Fibroblast of lung (primary cell): ENCODE measurements around the gene NGF. TPM values are rescaled to one million over a fixed set of nuclear protein-coding genes. Genes with fewer than 3 reads are reported as not detected.

Experiments used
- DNase-seq, 2 donors: peaks; one replicate each; pipeline versions ENCODE4 v3.0.0 to v3.0.0-alpha.2; 2010; ENCODE audit warnings: low read depth in 2 of 2
- H2AFZ ChIP-seq: 2 replicates; pipeline ENCODE4 v1.5.1; 2012; ENCODE audit warnings: low read length, control low read depth, inconsistent platforms
- H3K27ac ChIP-seq: 2 replicates; pipeline ENCODE4 v1.5.1; 2011; ENCODE audit warnings: low read length, control low read depth; ENCODE audit not compliant: insufficient read depth
- H3K27me3 ChIP-seq: 2 replicates; pipeline ENCODE4 v1.5.1; 2011; ENCODE audit warnings: mild to moderate bottlenecking, low read length; ENCODE audit not compliant: control insufficient read depth, insufficient read depth
- H3K36me3 ChIP-seq: 2 replicates; pipeline ENCODE4 v1.5.1; 2011; ENCODE audit warnings: low read length; ENCODE audit not compliant: control insufficient read depth, insufficient read depth
- H3K4me1 ChIP-seq: 2 replicates; pipeline ENCODE4 v1.5.1; 2011; ENCODE audit warnings: low read length; ENCODE audit not compliant: control insufficient read depth, insufficient read depth; ENCODE audit errors: extremely low read depth
- H3K4me2 ChIP-seq: 2 replicates; pipeline ENCODE4 v1.5.1; 2011; ENCODE audit warnings: low read length, control low read depth; ENCODE audit not compliant: insufficient read depth; ENCODE audit errors: extremely low read depth
- H3K4me3 ChIP-seq, 4 experiments: fragments of 200-600 bp in 1 of 4; sonication (generic) in 1 of 4; replicated peaks in 1 of 4; 2 replicates each; pipeline ENCODE4 v1.5.1; 2011 to 2016; ENCODE audit warnings: low read length in 4 of 4, low read depth in 3 of 4, mild to moderate bottlenecking in 3 of 4, control low read depth in 2 of 4, inconsistent platforms in 1 of 4, mixed read lengths in 1 of 4; ENCODE audit not compliant: insufficient read depth in 1 of 4; ENCODE audit errors: control extremely low read depth in 1 of 4
- H3K79me2 ChIP-seq: 2 replicates; pipeline ENCODE4 v1.5.1; 2012; ENCODE audit warnings: mild to moderate bottlenecking, low read length, inconsistent platforms; ENCODE audit not compliant: control insufficient read depth, insufficient read depth
- H3K9ac ChIP-seq: 2 replicates; pipeline ENCODE4 v1.5.1; 2011; ENCODE audit warnings: mild to moderate bottlenecking, low read length, control low read depth; ENCODE audit not compliant: insufficient read depth
- H3K9me3 ChIP-seq: 2 replicates; pipeline ENCODE4 v1.5.1; 2012; ENCODE audit warnings: low read depth, low read length; ENCODE audit not compliant: control insufficient read depth, insufficient read depth
- H4K20me1 ChIP-seq: 2 replicates; pipeline ENCODE4 v1.5.1; 2011; ENCODE audit warnings: low read length; ENCODE audit not compliant: control insufficient read depth, insufficient read depth; ENCODE audit errors: extremely low read depth
- EZH2 ChIP-seq: IDR thresholded peaks from 2 replicates; pipeline ENCODE4 v1.5.1; 2012; ENCODE audit warnings: low read length, control low read depth, mild to moderate bottlenecking; ENCODE audit errors: missing control alignments
- polyA plus RNA-seq, 2 donors: library from polyadenylated mRNA; depleted of rRNA in 1 of 2; stranded (reverse) in 1 of 2; unstranded in 1 of 2; fragments of >200 nt; gene quantifications; 2 replicates each; pipeline ENCODE4 v1.2.1, GENCODE V29; 2011 to 2012; ENCODE audit warnings: missing spikeins in 1 of 2
- total RNA-seq: library from RNA; depleted of rRNA; stranded (reverse); fragments of >200 nt; gene quantifications from 2 replicates; pipeline ENCODE4 v1.2.1, GENCODE V29; 2014
- TF ChIP-seq, protein P1 (sequence below), 2 donors: IDR thresholded peaks in 1 of 2; conservative IDR thresholded peaks in 1 of 2; 1 replicate in 1 of 2; 2 replicates in 1 of 2; pipeline ENCODE4 v1.5.1; 2011 to 2012; ENCODE audit warnings: low read length in 2 of 2, control low read depth in 1 of 2, inconsistent platforms in 1 of 2, low read depth in 1 of 2, mild to moderate bottlenecking in 1 of 2

The NGF gene
- total and polyA plus RNA-seq, 2 donors (not counting 1 experiment from before 2014, with no cell fraction given): 4.0 to 17.6 TPM

- Histone ChIP-seq H3K4me3 (no peak overlapping the region), H3K79me2 (no peaks in the 10 kb centered on the region)
- peak in 1 of 2 donors; percentile 59 for DNase-seq
These were observed 62.8 kb downstream of the NGF start for GRCh38 chr1:115275216-115275615.

DNA sequence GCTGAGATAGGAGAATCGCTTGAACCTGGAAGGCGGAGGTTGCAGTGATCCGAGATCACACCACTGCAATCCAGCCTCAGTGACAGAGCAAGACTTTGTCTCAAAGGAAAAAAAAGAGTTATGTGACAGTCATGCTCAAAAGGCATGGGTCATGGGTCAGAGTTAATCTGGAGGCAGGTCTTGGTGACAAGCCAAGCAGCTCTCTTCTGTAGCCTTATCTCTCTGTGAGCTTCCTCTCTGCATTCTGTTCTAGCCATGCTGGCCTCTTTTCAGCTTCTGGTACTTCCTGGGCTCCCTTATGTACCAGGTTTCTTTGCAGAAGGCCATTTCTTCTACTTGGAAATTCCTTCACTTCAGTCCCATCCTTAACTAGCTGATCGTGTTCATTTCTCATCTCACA is 63.6 kb downstream of the NGF start:
- H2AFZ ChIP-seq: no peak overlapping the region
- no peaks in the 10 kb centered on the region for H3K79me2 ChIP-seq
- H3K4me1 ChIP-seq: no peaks in the 10 kb centered on the region
- no peak overlapping the region for H3K9ac ChIP-seq
- DNase-seq: no peak
- H3K27ac ChIP-seq: no peak overlapping the region
- H4K20me1 ChIP-seq: no peaks in the 10 kb centered on the region
- no peaks in the 10 kb centered on the region for H3K9me3 ChIP-seq
- H3K27me3 ChIP-seq: no peaks in the 10 kb centered on the region
- TF ChIP-seq, protein P1, sequence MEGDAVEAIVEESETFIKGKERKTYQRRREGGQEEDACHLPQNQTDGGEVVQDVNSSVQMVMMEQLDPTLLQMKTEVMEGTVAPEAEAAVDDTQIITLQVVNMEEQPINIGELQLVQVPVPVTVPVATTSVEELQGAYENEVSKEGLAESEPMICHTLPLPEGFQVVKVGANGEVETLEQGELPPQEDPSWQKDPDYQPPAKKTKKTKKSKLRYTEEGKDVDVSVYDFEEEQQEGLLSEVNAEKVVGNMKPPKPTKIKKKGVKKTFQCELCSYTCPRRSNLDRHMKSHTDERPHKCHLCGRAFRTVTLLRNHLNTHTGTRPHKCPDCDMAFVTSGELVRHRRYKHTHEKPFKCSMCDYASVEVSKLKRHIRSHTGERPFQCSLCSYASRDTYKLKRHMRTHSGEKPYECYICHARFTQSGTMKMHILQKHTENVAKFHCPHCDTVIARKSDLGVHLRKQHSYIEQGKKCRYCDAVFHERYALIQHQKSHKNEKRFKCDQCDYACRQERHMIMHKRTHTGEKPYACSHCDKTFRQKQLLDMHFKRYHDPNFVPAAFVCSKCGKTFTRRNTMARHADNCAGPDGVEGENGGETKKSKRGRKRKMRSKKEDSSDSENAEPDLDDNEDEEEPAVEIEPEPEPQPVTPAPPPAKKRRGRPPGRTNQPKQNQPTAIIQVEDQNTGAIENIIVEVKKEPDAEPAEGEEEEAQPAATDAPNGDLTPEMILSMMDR (conservative IDR thresholded peaks at IDR 0.05 in 1 of 2, IDR thresholded peaks at IDR 0.05 in 1 of 2; ENCODE audit: low read depth in 1 of 2, low read length in 2 of 2): no peak
- TF ChIP-seq EZH2: no peak
- no peaks in the 10 kb centered on the region for H3K36me3 ChIP-seq
- no peak overlapping the region for H3K4me3 ChIP-seq
- no peak overlapping the region for H3K4me2 ChIP-seq

More at GRCh38 chr1:115275216-115275615, 62.8 kb downstream of the NGF start:
- Histone ChIP-seq H3K27ac (no peak overlapping the region), H3K9me3 (no peaks in the 10 kb centered on the region), H3K4me2 (no peak overlapping the region), H3K4me1 (peaks cover 4% of the 10 kb centered on the region), H2AFZ (no peak overlapping the region), H3K36me3 (no peaks in the 10 kb centered on the region), H3K27me3 (no peaks in the 10 kb centered on the region), H4K20me1 (no peaks in the 10 kb centered on the region), H3K9ac (no peak overlapping the region)
- TF ChIP-seq, protein P1 (conservative IDR thresholded peaks at IDR 0.05 in 1 of 2, IDR thresholded peaks at IDR 0.05 in 1 of 2; ENCODE audit: low read depth in 1 of 2, low read length in 2 of 2): peak; percentile 33 to 65
- TF ChIP-seq EZH2: no peak

DNA sequence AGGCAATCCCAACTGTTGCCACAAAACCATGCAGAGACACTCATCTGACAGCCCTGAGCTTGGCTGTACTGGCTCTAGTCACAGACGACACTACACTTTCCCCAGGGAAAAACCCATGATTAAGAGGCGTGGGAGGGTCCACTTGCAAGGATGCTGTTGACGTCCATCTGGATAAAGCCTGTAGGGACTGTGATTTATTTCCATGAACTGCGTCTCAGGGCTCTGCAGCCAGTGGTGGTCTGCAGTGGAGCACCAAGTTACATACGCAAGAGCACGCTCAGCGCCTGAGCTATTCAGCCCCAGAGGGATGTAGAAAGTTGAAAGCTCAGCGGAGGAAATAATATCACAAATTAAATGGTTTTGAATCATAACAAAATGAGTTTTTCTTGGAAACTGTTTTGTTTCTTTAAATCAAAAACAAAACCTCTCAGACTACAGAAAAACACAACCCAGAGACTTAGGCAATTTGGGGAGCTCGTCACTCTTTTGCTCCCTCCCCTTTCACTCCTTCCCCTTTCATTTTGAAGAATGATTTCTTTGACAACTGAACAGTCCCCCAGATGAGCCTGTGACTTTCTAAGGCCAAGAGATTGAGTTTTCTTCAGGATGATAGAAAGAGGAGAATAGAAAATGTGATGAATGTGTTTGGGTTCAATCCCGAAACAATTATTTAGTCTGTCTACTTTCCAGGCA is 71.2 kb downstream of the NGF start:
- Histone ChIP-seq H3K9me3 (no peaks in the 10 kb centered on the region), H2AFZ (no peak overlapping the region), H3K4me3 (no peak overlapping the region), H3K27ac (no peak overlapping the region), H3K4me1 (no peaks in the 10 kb centered on the region), H3K79me2 (no peaks in the 10 kb centered on the region), H3K36me3 (no peaks in the 10 kb centered on the region), H3K9ac (no peak overlapping the region), H3K27me3 (no peaks in the 10 kb centered on the region), H4K20me1 (no peaks in the 10 kb centered on the region), H3K4me2 (no peak overlapping the region)
- TF ChIP-seq EZH2: no peak
- TF ChIP-seq, protein P1 (conservative IDR thresholded peaks at IDR 0.05 in 1 of 2, IDR thresholded peaks at IDR 0.05 in 1 of 2; ENCODE audit: low read depth in 1 of 2, low read length in 2 of 2): no peak
- peak in 1 of 2 donors; percentile 20 for DNase-seq
